HCT116 (cell line): ENCODE measurements around the gene ABR. TPM values are rescaled to one million over a fixed set of nuclear protein-coding genes. Genes with fewer than 3 reads are reported as not detected.

Experiments used
- ATAC-seq: fragments of 200-7000 bp; cut with Tn5 transposase; 2 replicates; pipeline ENCODE4 v1.9.1; 2020; ENCODE audit warnings: mild to moderate bottlenecking, moderate library complexity
- BruUV-seq: library from RNA; stranded (reverse); fragments of 400-500 nt; replicated peaks from 2 replicates; lab custom pipeline; 2021; lab: Mats Ljungman, UMichigan
- CTCF ChIA-PET: fragments of 300-600 bp; sonication (Branson Sonifier 250); formaldehyde crosslinking; loops from one replicate; lab custom pipeline; 2021; ENCODE audit warnings: antibody characterized with exemption; lab: Charles Lee
- POLR2A ChIA-PET: fragments of 300-600, 350-600 bp; sonication (Branson Sonifier 250); formaldehyde crosslinking; loops from one replicate; lab custom pipeline; 2021; ENCODE audit warnings: antibody characterized with exemption; lab: Charles Lee
- RAD21 ChIA-PET, 2 experiments: fragments of 300-600 bp; sonication (Branson Sonifier 250); formaldehyde crosslinking; loops; one replicate each; lab custom pipeline; 2023; ENCODE audit warnings: low total read pairs in 2 of 2; ENCODE audit not compliant: uncharacterized antibody in 2 of 2, unreplicated experiment in 2 of 2, low non-redundant PET in 1 of 2; lab: Charles Lee
- DNase-seq: peaks from one replicate; pipeline ENCODE4 v3.0.0-alpha.2; 2010; ENCODE audit warnings: low read depth, low spot score
- H2AFZ ChIP-seq: fragments of 200-600 bp; shearing (Covaris generic), sonication (generic); 2 replicates; pipeline ENCODE4 v1.6.1; 2017; ENCODE audit warnings: low read depth, mixed run types, mixed read lengths, antibody characterized with exemption, low read length; ENCODE audit not compliant: poor library complexity, severe bottlenecking
- H3K27ac ChIP-seq: 2 replicates; pipeline ENCODE4 v1.5.1; 2012; ENCODE audit warnings: low read depth, low read length
- H3K27me3 ChIP-seq: fragments of 200-600 bp; sonication (generic); 2 replicates; pipeline ENCODE4 v1.6.1; 2016; ENCODE audit warnings: mixed run types, low read length, mixed read lengths; ENCODE audit not compliant: insufficient read depth
- H3K36me3 ChIP-seq, 2 experiments: fragments of 200-500 bp in 1 of 2; fragments of 200-600 bp in 1 of 2; sonication (Bioruptor generic) in 1 of 2; sonication (generic) in 1 of 2; 2 replicates each; pipeline versions ENCODE4 v1.5.1 to v1.6.1; 2014 to 2016; ENCODE audit warnings: low read length in 2 of 2, inconsistent platforms in 1 of 2, mixed read lengths in 1 of 2, mixed run types in 1 of 2; ENCODE audit not compliant: insufficient read depth in 2 of 2, control insufficient read depth in 1 of 2
- H3K4me1 ChIP-seq, 2 experiments: fragments of 200-600 bp in 1 of 2; sonication (generic) in 1 of 2; 2 replicates each; pipeline versions ENCODE4 v1.5.1 to v1.6.1; 2012 to 2017; ENCODE audit warnings: low read length in 2 of 2, inconsistent platforms in 1 of 2, mild to moderate bottlenecking in 1 of 2, mixed read lengths in 1 of 2, mixed run types in 1 of 2, moderate library complexity in 1 of 2; ENCODE audit not compliant: insufficient read depth in 2 of 2, control insufficient read depth in 1 of 2
- H3K4me2 ChIP-seq: fragments of 200-600 bp; sonication (generic); 2 replicates; pipeline ENCODE4 v1.6.1; 2017; ENCODE audit warnings: mixed run types, low read length, mixed read lengths
- H3K4me3 ChIP-seq, 2 experiments: fragments of 200-600 bp in 1 of 2; sonication (generic) in 1 of 2; replicated peaks in 1 of 2; 2 replicates each; pipeline ENCODE4 v1.5.1; 2011 to 2016; ENCODE audit warnings: low read length in 2 of 2, control low read depth in 1 of 2, low read depth in 1 of 2, mild to moderate bottlenecking in 1 of 2, mixed read lengths in 1 of 2, mixed run types in 1 of 2
- H3K79me2 ChIP-seq: fragments of 200-600 bp; sonication (generic); 2 replicates; pipeline ENCODE4 v1.6.1; 2017; ENCODE audit warnings: mild to moderate bottlenecking, mixed run types, low read length, moderate library complexity, mixed read lengths; ENCODE audit not compliant: insufficient read depth
- H3K9ac ChIP-seq: fragments of 200-600 bp; sonication (generic); 2 replicates; pipeline ENCODE4 v1.6.1; 2016; ENCODE audit warnings: low read length, mixed read lengths
- H3K9me2 ChIP-seq: fragments of 200-600 bp; sonication (generic), shearing (Covaris generic); 2 replicates; pipeline ENCODE4 v1.6.1; 2017; ENCODE audit warnings: mixed run types, mild to moderate bottlenecking, moderate library complexity; ENCODE audit not compliant: insufficient read depth
- H3K9me3 ChIP-seq, 2 experiments: fragments of 200-500 bp in 1 of 2; fragments of 200-600 bp in 1 of 2; sonication (Bioruptor generic) in 1 of 2; sonication (generic) in 1 of 2; 2 replicates each; pipeline ENCODE4 v1.6.1; 2014 to 2017; ENCODE audit warnings: low read length in 2 of 2, mixed read lengths in 2 of 2, inconsistent platforms in 1 of 2, low read depth in 1 of 2, mild to moderate bottlenecking in 1 of 2, mixed run types in 1 of 2, moderate library complexity in 1 of 2; ENCODE audit not compliant: control insufficient read depth in 1 of 2, insufficient read depth in 1 of 2
- H4K20me1 ChIP-seq: fragments of 200-600 bp; sonication (generic), shearing (Covaris generic); 2 replicates; pipeline ENCODE4 v1.6.1; 2017; ENCODE audit warnings: mixed run types, mild to moderate bottlenecking, moderate library complexity; ENCODE audit not compliant: insufficient read depth
- CEBPB ChIP-seq: IDR thresholded peaks from 2 replicates; pipeline ENCODE4 v1.6.1; 2012; ENCODE audit warnings: low read depth
- CTCF ChIP-seq, 3 experiments: fragments of 200-600 bp in 1 of 3; sonication (generic) in 1 of 3; IDR thresholded peaks in 2 of 3; conservative IDR thresholded peaks in 1 of 3; 2 replicates each; pipeline ENCODE4 v1.5.1; 2012 to 2017; ENCODE audit warnings: low read depth in 2 of 3, low read length in 2 of 3, antibody characterized with exemption in 1 of 3, borderline replicate concordance in 1 of 3, control low read depth in 1 of 3, mild to moderate bottlenecking in 1 of 3, mixed read lengths in 1 of 3, mixed run types in 1 of 3, moderate library complexity in 1 of 3; ENCODE audit not compliant: insufficient read depth in 1 of 3
- EZH2phosphoT487 ChIP-seq: fragments of 200-600 bp; IDR thresholded peaks from 2 replicates; pipeline ENCODE4 v1.6.1; 2018; ENCODE audit warnings: antibody characterized with exemption, borderline replicate concordance
- JUND ChIP-seq: IDR thresholded peaks from 2 replicates; pipeline ENCODE4 v1.6.1; 2012
- POLR2A ChIP-seq: IDR thresholded peaks from 2 replicates; pipeline ENCODE4 v1.7.0; 2011; ENCODE audit warnings: borderline replicate concordance; ENCODE audit not compliant: insufficient read depth, insufficient read length; ENCODE audit errors: extremely low read depth
- SIN3A ChIP-seq: IDR thresholded peaks from 2 replicates; pipeline ENCODE4 v1.6.1; 2012; ENCODE audit warnings: low read depth
- ZNF274 ChIP-seq: fragments of 200-500 bp; sonication (Bioruptor generic); IDR thresholded peaks from 2 replicates; pipeline ENCODE4 v1.6.1; 2014; ENCODE audit warnings: mild to moderate bottlenecking, low read depth, low read length, inconsistent platforms
- intact Hi-C: fragments of 100-400 bp; cut with micrococcal nuclease; formaldehyde crosslinking; loops from 2 replicates; pipeline ENCODE4 v1.10.0; 2022
- total RNA-seq: library from RNA; stranded (reverse); gene quantifications from one replicate; pipeline ENCODE4 v1.2.1, GENCODE V29; 2021; ENCODE audit not compliant: unreplicated experiment
- TF ChIP-seq, protein P1 (sequence below): IDR thresholded peaks from 2 replicates; pipeline ENCODE4 v1.6.1; 2012

The ABR gene
- total RNA-seq, 1 experiment from 2014 or later: 58.5 TPM

DNA sequence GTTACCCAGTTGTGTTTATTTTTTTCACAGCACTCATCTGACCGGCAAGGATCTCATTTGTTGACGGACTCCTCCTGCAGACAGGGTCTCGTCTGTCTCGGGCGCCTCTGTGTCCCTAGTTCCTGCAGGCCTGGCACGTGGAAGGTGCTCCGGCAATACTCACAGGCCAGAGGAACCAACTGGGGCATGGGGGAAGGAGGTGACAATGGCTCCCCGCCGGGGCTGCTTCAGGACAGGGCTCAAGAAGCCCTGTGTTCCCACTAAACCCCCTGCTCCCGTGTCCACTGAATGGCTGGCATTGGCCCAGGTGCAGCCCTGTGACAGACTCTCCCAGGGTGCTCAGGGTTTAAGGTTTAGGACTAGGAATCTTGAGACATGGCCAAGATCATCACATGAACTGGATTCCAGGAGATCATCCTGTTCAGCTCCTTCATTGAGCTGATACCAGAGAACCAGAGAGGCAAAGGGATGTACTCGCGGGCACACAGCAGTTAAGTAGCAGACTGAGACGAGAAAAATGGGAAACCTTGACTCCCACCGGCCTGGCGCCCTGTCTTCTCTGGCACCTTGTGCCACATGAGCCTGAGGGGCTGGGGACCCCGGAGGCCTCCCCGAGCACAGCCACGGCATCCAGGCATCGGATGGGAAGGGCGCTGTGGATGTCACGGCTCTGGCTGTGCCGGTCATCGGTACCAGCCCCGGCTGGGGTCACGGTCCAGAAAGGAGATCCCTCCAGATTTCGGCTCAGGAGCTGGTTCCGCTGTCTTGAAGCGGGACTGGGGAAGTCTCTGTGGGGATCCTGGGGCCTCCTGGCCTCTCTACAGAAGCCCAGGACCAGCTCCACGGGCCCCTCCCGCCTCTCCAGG, 153.8 kb downstream of the ABR start:
- no peak for TF ChIP-seq JUND
- TF ChIP-seq, protein P1, sequence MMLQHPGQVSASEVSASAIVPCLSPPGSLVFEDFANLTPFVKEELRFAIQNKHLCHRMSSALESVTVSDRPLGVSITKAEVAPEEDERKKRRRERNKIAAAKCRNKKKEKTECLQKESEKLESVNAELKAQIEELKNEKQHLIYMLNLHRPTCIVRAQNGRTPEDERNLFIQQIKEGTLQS: no peak
- no peak for TF ChIP-seq EZH2phosphoT487
- TF ChIP-seq CTCF (IDR thresholded peaks at IDR 0.05 in 2 of 3, conservative IDR thresholded peaks at IDR 0.05 in 1 of 3; ENCODE audit: borderline replicate concordance in 1 of 3, insufficient read depth in 1 of 3, low read depth in 2 of 3, low read length in 2 of 3): no peak
- no peak for TF ChIP-seq SIN3A
- TF ChIP-seq CEBPB: no peak
- no peak for TF ChIP-seq POLR2A
- TF ChIP-seq ZNF274: no peak
- Histone ChIP-seq H3K9me2 (no peaks in the 10 kb centered on the region), H3K27me3 (no peaks in the 10 kb centered on the region), H3K4me3 (no peak overlapping the region), H3K9ac (no peak overlapping the region), H4K20me1 (no peaks in the 10 kb centered on the region), H3K9me3 (no peaks in the 10 kb centered on the region), H3K27ac (no peak overlapping the region), H3K4me1 (peaks cover 0 to 5% of the 10 kb centered on the region in 2 experiments; a peak in 2 of 4 replicates), H3K4me2 (no peak overlapping the region), H3K79me2 (no peaks in the 10 kb centered on the region), H3K36me3 (no peaks in the 10 kb centered on the region), H2AFZ (no peak overlapping the region)
- intact Hi-C loops: no loop called here
- ChIA-PET POLR2A (no interaction called here), RAD21 (no interaction called here), CTCF (no interaction called here)
- no peak for ATAC-seq
- DNase-seq: no peak
- no TSS peak for BruUV-seq
